HepG2 (cell line): ENCODE data around the gene C14orf93. TPM values are rescaled to one million over a fixed set of nuclear protein-coding genes. Genes with fewer than 3 reads are reported as not detected.

ENCODE experiments used
- CAMTA2 ChIP-seq: sonication (generic); formaldehyde crosslinking; IDR thresholded peaks from 2 replicates; pipeline ENCODE4 v1.4.0; 2020; ENCODE audit warnings: mild to moderate bottlenecking, missing genetic modification reagents, borderline replicate concordance
- E2F5 ChIP-seq: sonication (generic); formaldehyde crosslinking; conservative IDR thresholded peaks from 2 replicates; pipeline ENCODE4 v1.4.0; 2020; ENCODE audit warnings: missing genetic modification reagents
- EED ChIP-seq: sonication (generic); formaldehyde crosslinking; IDR thresholded peaks from 2 replicates; pipeline ENCODE4 v1.5.0; 2020; ENCODE audit warnings: mild to moderate bottlenecking, missing genetic modification reagents
- KDM5B ChIP-seq: sonication (generic); formaldehyde crosslinking; IDR thresholded peaks from 2 replicates; pipeline ENCODE4 v1.4.0; 2020; ENCODE audit warnings: missing genetic modification reagents, mild to moderate bottlenecking, borderline replicate concordance
- PHF5A ChIP-seq: IDR thresholded peaks from one replicate; pipeline ENCODE4 v1.6.1; 2018; ENCODE audit warnings: low read depth, missing genetic modification reagents; ENCODE audit not compliant: unreplicated experiment
- RAD21 ChIP-seq: fragments of 450-650 bp; formaldehyde crosslinking; IDR thresholded peaks from 2 replicates; pipeline ENCODE4 v1.5.0; 2020; ENCODE audit warnings: mild to moderate bottlenecking
- RBFOX2 ChIP-seq: fragments of 200-400 bp; formaldehyde crosslinking; IDR thresholded peaks from 2 replicates; pipeline ENCODE4 v1.6.1; 2017; ENCODE audit warnings: low read depth, mild to moderate bottlenecking, low read length
- SRSF9 ChIP-seq: fragments of 200-400 bp; formaldehyde crosslinking; IDR thresholded peaks from 2 replicates; pipeline ENCODE4 v1.6.1; 2018; ENCODE audit warnings: borderline replicate concordance, mild to moderate bottlenecking, low read depth, low read length; ENCODE audit not compliant: insufficient read depth, poor library complexity, severe bottlenecking
- TBX2 ChIP-seq: sonication (generic); formaldehyde crosslinking; IDR thresholded peaks from 2 replicates; pipeline ENCODE4 v1.5.0; 2020; ENCODE audit warnings: missing genetic modification reagents, mild to moderate bottlenecking, borderline replicate concordance
- ZBTB37 ChIP-seq: sonication (generic); formaldehyde crosslinking; IDR thresholded peaks from 2 replicates; pipeline ENCODE4 v1.4.0; 2020; ENCODE audit warnings: mild to moderate bottlenecking, missing genetic modification reagents
- ZBTB40 ChIP-seq, 2 experiments: fragments of 450-650 bp in 1 of 2; sonication (generic) in 1 of 2; formaldehyde crosslinking in 1 of 2; IDR thresholded peaks; 2 replicates each; pipeline versions ENCODE4 v1.6.1 to v1.8.0; 2016 to 2022; ENCODE audit warnings: antibody characterized with exemption in 1 of 2, mild to moderate bottlenecking in 1 of 2, missing genetic modification reagents in 1 of 2
- ZMAT5 ChIP-seq: sonication (generic); formaldehyde crosslinking; IDR thresholded peaks from 2 replicates; pipeline ENCODE4 v1.5.0; 2020; ENCODE audit warnings: mild to moderate bottlenecking, low read depth, missing genetic modification reagents, borderline replicate concordance
- ZNF572 ChIP-seq: sonication (generic); formaldehyde crosslinking; IDR thresholded peaks from 2 replicates; pipeline ENCODE4 v1.5.1; 2020; ENCODE audit warnings: mild to moderate bottlenecking, missing genetic modification reagents
- ZZZ3 ChIP-seq: sonication (generic); formaldehyde crosslinking; IDR thresholded peaks from 2 replicates; pipeline ENCODE4 v1.4.0; 2020; ENCODE audit warnings: missing genetic modification reagents, mild to moderate bottlenecking, borderline replicate concordance
- polyA plus RNA-seq, 8 experiments: library from polyadenylated mRNA; depleted of rRNA in 3 of 8; stranded (reverse) in 7 of 8; unstranded in 1 of 8; fragments of >200 nt; fragmentation: Illumina TruSeq in 4 of 8; extraction: Trizol in 4 of 8; gene quantifications; 2 replicates each; pipeline versions ENCODE4 v1.2.1 to v1.2.3, GENCODE V29; 2011 to 2016; ENCODE audit warnings: low read depth in 4 of 8, missing spikeins in 1 of 8, mixed read lengths in 1 of 8; ENCODE audit not compliant: insufficient read depth in 1 of 8
- total RNA-seq, 5 experiments: library from RNA; depleted of rRNA; stranded (reverse); fragments of >200 nt; fragmentation: Illumina TruSeq; extraction: Trizol; gene quantifications; 2 replicates each; pipeline ENCODE4 v1.2.3, GENCODE V29; 2016; ENCODE audit warnings: low read depth in 1 of 5

C14orf93 gene
- total and polyA plus RNA-seq, 2 of the 13 experiments (the other 11 are each of a cell fraction or from before 2014, with no cell fraction given), result 11.4 to 22.5 TPM

- TF ChIP-seq ZBTB40 (IDR thresholded peaks at IDR 0.05) (no peak), ZBTB40 (CRISPR knock-in tag; IDR thresholded peaks at IDR 0.05) (peak; percentile 42; the same call in 1 of the 2 replicates), KDM5B (CRISPR knock-in tag) (0 out of 2 replicates have a peak, but pooled peaks have one; percentile 28), E2F5 (CRISPR knock-in tag) (no peak), RBFOX2 (peak; percentile 66), TBX2 (CRISPR knock-in tag) (no peak), EED (CRISPR knock-in tag) (peak; percentile 82; the same call in 1 of the 2 replicates), CAMTA2 (CRISPR knock-in tag) (0 out of 2 replicates have a peak, but pooled peaks have one; percentile 21), SRSF9 (no peak), ZZZ3 (CRISPR knock-in tag) (no peak), ZMAT5 (CRISPR knock-in tag) (0 out of 2 replicates have a peak, but pooled peaks have one; percentile 48), ZBTB37 (no peak), PHF5A (CRISPR knock-in tag) (peak; percentile 4), RAD21 (CRISPR knock-in tag) (no peak), ZNF572 (CRISPR knock-in tag) (no peak)
Observed at GRCh38 chr14:23058654-23059504, 48.9 kb upstream of the C14orf93 start (continued).
